Mesenchymal stem cell (in vitro differentiated cells and primary cell): ENCODE results near the gene PAX2.

Experiments
- DNase-seq: peaks from one replicate; pipeline ENCODE4 v3.0.0-alpha.2; 2013
- H2AFZ ChIP-seq: one replicate; pipeline ENCODE4 v1.6.1; 2013; ENCODE audit warnings: low read depth, mild to moderate bottlenecking, control low read depth, inconsistent platforms, low read length, moderate library complexity
- H2AK5ac ChIP-seq: 2 replicates; pipeline ENCODE4 v1.6.1; 2013; ENCODE audit warnings: low read length, moderate library complexity, mild to moderate bottlenecking, inconsistent platforms; ENCODE audit not compliant: severe bottlenecking
- H2BK120ac ChIP-seq: one replicate; pipeline ENCODE4 v1.6.1; 2013; ENCODE audit warnings: low read depth, mild to moderate bottlenecking, inconsistent platforms, low read length, moderate library complexity
- H2BK12ac ChIP-seq, 2 experiments: one replicate each; pipeline ENCODE4 v1.6.1; 2013; ENCODE audit warnings: inconsistent platforms in 2 of 2, low read length in 2 of 2, mild to moderate bottlenecking in 2 of 2, moderate library complexity in 2 of 2, control low read depth in 1 of 2
- H2BK15ac ChIP-seq: one replicate; pipeline ENCODE4 v1.6.1; 2013; ENCODE audit warnings: mild to moderate bottlenecking, low read depth, inconsistent platforms; ENCODE audit not compliant: poor library complexity, severe bottlenecking
- H2BK5ac ChIP-seq: 2 replicates; pipeline ENCODE4 v1.6.1; 2013; ENCODE audit warnings: low read depth, mild to moderate bottlenecking, low read length, control low read depth, inconsistent platforms; ENCODE audit not compliant: poor library complexity, severe bottlenecking
- H3K14ac ChIP-seq, 2 experiments: one replicate each; pipeline ENCODE4 v1.6.1; 2013; ENCODE audit warnings: inconsistent platforms in 2 of 2, low read length in 2 of 2, control low read depth in 1 of 2, mild to moderate bottlenecking in 1 of 2, moderate library complexity in 1 of 2
- H3K18ac ChIP-seq, 2 experiments: one replicate each; pipeline ENCODE4 v1.6.1; 2013; ENCODE audit warnings: inconsistent platforms in 2 of 2, low read length in 2 of 2, control low read depth in 1 of 2, low read depth in 1 of 2, mild to moderate bottlenecking in 1 of 2
- H3K23ac ChIP-seq, 2 experiments: one replicate each; pipeline ENCODE4 v1.6.1; 2013; ENCODE audit warnings: inconsistent platforms in 2 of 2, low read length in 2 of 2, mild to moderate bottlenecking in 2 of 2, moderate library complexity in 2 of 2, control low read depth in 1 of 2
- H3K27ac ChIP-seq: 2 replicates; pipeline ENCODE4 v1.5.1; 2013; ENCODE audit warnings: mild to moderate bottlenecking, moderate library complexity, low read length, control low read depth, inconsistent platforms; ENCODE audit not compliant: poor library complexity, severe bottlenecking
- H3K27me3 ChIP-seq, 2 experiments: 2 replicates each; pipeline versions ENCODE4 v1.6.1 to v1.7.0; 2013; ENCODE audit warnings: low read length in 2 of 2, mild to moderate bottlenecking in 2 of 2, moderate library complexity in 2 of 2, control low read depth in 1 of 2, inconsistent platforms in 1 of 2; ENCODE audit not compliant: control insufficient read depth in 1 of 2, insufficient read depth in 1 of 2
- H3K36me3 ChIP-seq, 2 experiments: 2 replicates each; pipeline versions ENCODE4 v1.6.1 to v1.7.0; 2013; ENCODE audit warnings: low read length in 2 of 2, control low read depth in 1 of 2, inconsistent platforms in 1 of 2, low read depth in 1 of 2, mild to moderate bottlenecking in 1 of 2; ENCODE audit not compliant: insufficient read depth in 2 of 2, control insufficient read depth in 1 of 2
- H3K4ac ChIP-seq, 2 experiments: one replicate each; pipeline ENCODE4 v1.6.1; 2013; ENCODE audit warnings: inconsistent platforms in 2 of 2, low read length in 2 of 2, mild to moderate bottlenecking in 2 of 2, moderate library complexity in 2 of 2, control low read depth in 1 of 2, low read depth in 1 of 2
- H3K4me1 ChIP-seq: 2 replicates; pipeline ENCODE4 v1.6.1; 2013; ENCODE audit warnings: low read depth, low read length, control low read depth; ENCODE audit not compliant: control insufficient read depth, insufficient read depth
- H3K4me2 ChIP-seq: 2 replicates; pipeline ENCODE4 v1.6.1; 2013; ENCODE audit warnings: low read length, mild to moderate bottlenecking, inconsistent platforms; ENCODE audit not compliant: poor library complexity, severe bottlenecking
- H3K4me3 ChIP-seq, 2 experiments: 2 replicates each; pipeline versions ENCODE4 v1.5.1 to v1.7.0; 2013; ENCODE audit warnings: low read length in 2 of 2, mild to moderate bottlenecking in 2 of 2, control low read depth in 1 of 2, low read depth in 1 of 2; ENCODE audit not compliant: insufficient read depth in 1 of 2
- H3K79me1 ChIP-seq: replicated peaks from 2 replicates; pipeline ENCODE4 v1.6.1; 2013; ENCODE audit warnings: mild to moderate bottlenecking, control low read depth, low read length, inconsistent platforms; ENCODE audit not compliant: poor library complexity, severe bottlenecking
- H3K9ac ChIP-seq: 2 replicates; pipeline ENCODE4 v1.7.0; 2013; ENCODE audit warnings: mild to moderate bottlenecking, low read length, moderate library complexity
- H3K9me3 ChIP-seq: 2 replicates; pipeline ENCODE4 v1.7.0; 2013; ENCODE audit warnings: mild to moderate bottlenecking, low read length; ENCODE audit not compliant: control insufficient read depth
- H4K8ac ChIP-seq: one replicate; pipeline ENCODE4 v1.6.1; 2013; ENCODE audit warnings: inconsistent platforms, mild to moderate bottlenecking, low read length, moderate library complexity
- H4K91ac ChIP-seq: one replicate; pipeline ENCODE4 v1.6.1; 2013; ENCODE audit warnings: mild to moderate bottlenecking, low read length, inconsistent platforms
- WGBS: methylation state at CpG from one replicate; pipeline ENCODE4 v1.1.7; 2013; ENCODE audit warnings: mixed read lengths; 5-methylcytosine and 5-hydroxymethylcytosine counted together

Gene PAX2

GRCh38 chr10:100725869-100726426 is 19.4 kb upstream of the PAX2 start:
- no peak overlapping the region for H3K27ac ChIP-seq
- WGBS: 100% methylated on average over 1 of the region's 2 CpGs

GRCh38 chr10:100727808-100728207 is 17.6 kb upstream of the PAX2 start:
- no peak overlapping the region for H3K23ac ChIP-seq
- H2AK5ac ChIP-seq: no peak overlapping the region
- H3K27me3 ChIP-seq: peaks cover 49 to 90% of the 10 kb centered on the region in 2 experiments
- DNase-seq: no peak
- no peak overlapping the region for H2BK120ac ChIP-seq
- H3K4me1 ChIP-seq: peaks cover 36% of the 10 kb centered on the region
- no peak overlapping the region for H4K8ac ChIP-seq
- no peaks in the 10 kb centered on the region for H3K79me1 ChIP-seq
- no peak overlapping the region for H3K14ac ChIP-seq
- H2BK15ac ChIP-seq: no peak overlapping the region
- H3K27ac ChIP-seq: no peak overlapping the region
- H2AFZ ChIP-seq: no peak overlapping the region
- H3K4me3 ChIP-seq: no peak overlapping the region
- H4K91ac ChIP-seq: no peak overlapping the region
- H2BK5ac ChIP-seq: no peak overlapping the region
- no peaks in the 10 kb centered on the region for H3K36me3 ChIP-seq
- no peak overlapping the region for H3K4ac ChIP-seq
- no peak overlapping the region for H3K18ac ChIP-seq
- no peak overlapping the region for H2BK12ac ChIP-seq
- H3K4me2 ChIP-seq: no peak overlapping the region
- H3K9me3 ChIP-seq: no peaks in the 10 kb centered on the region
- no peak overlapping the region for H3K9ac ChIP-seq

More at GRCh38 chr10:100725869-100726426, 19.4 kb upstream of the PAX2 start:
- no peak for DNase-seq
- H3K4me3 ChIP-seq: no peak overlapping the region
- H3K14ac ChIP-seq: no peak overlapping the region
- H4K8ac ChIP-seq: no peak overlapping the region
- H3K27me3 ChIP-seq: peaks cover 65 to 90% of the 10 kb centered on the region in 2 experiments
- no peak overlapping the region for H3K23ac ChIP-seq
- no peak overlapping the region for H2BK15ac ChIP-seq
- no peak overlapping the region for H3K4ac ChIP-seq
- H2BK5ac ChIP-seq: no peak overlapping the region
- no peak overlapping the region for H2BK120ac ChIP-seq
- H4K91ac ChIP-seq: no peak overlapping the region
- H3K4me2 ChIP-seq: no peak overlapping the region
- H2AFZ ChIP-seq: no peak overlapping the region
- H3K18ac ChIP-seq: no peak overlapping the region
- H3K79me1 ChIP-seq: no peaks in the 10 kb centered on the region
- H3K4me1 ChIP-seq: peaks cover 22% of the 10 kb centered on the region
- H2BK12ac ChIP-seq: no peak overlapping the region
- no peaks in the 10 kb centered on the region for H3K9me3 ChIP-seq
- no peak overlapping the region for H3K9ac ChIP-seq
- no peak overlapping the region for H2AK5ac ChIP-seq
- no peaks in the 10 kb centered on the region for H3K36me3 ChIP-seq

GRCh38 chr10:100728928-100729861 is 16.2 kb upstream of the PAX2 start:
- H2BK5ac ChIP-seq: no peak overlapping the region
- H3K36me3 ChIP-seq: no peaks in the 10 kb centered on the region
- no peak overlapping the region for H2BK120ac ChIP-seq
- H3K4me3 ChIP-seq: peak overlapping the region in 1 of 2 experiments; percentile 41
- H3K9me3 ChIP-seq: no peaks in the 10 kb centered on the region
- H3K9ac ChIP-seq: no peak overlapping the region
- H3K18ac ChIP-seq: no peak overlapping the region
- H3K4me1 ChIP-seq: peaks cover 39% of the 10 kb centered on the region
- H4K91ac ChIP-seq: no peak overlapping the region
- no peak overlapping the region for H2BK15ac ChIP-seq
- no peak overlapping the region for H2AFZ ChIP-seq
- DNase-seq: peak; percentile 30
- H4K8ac ChIP-seq: no peak overlapping the region
- no peak overlapping the region for H3K14ac ChIP-seq
- WGBS: under 1% methylated on average over 44 of the region's 44 CpGs
- H3K4me2 ChIP-seq: peak overlapping the region; percentile 83
- no peak overlapping the region for H2BK12ac ChIP-seq
- H2AK5ac ChIP-seq: no peak overlapping the region
- no peak overlapping the region for H3K23ac ChIP-seq
- no peak overlapping the region for H3K4ac ChIP-seq
- H3K27me3 ChIP-seq: peaks cover 37 to 92% of the 10 kb centered on the region in 2 experiments
- H3K27ac ChIP-seq: no peak overlapping the region
- no peaks in the 10 kb centered on the region for H3K79me1 ChIP-seq
